ENCODE results near the gene TBPL1.
"Not testable (repeated sequence)": the region's sequence is repeated elsewhere in the genome, so short reads cannot be mapped to it uniquely, and the experiment has no call there.

The TBPL1 gene

DNA sequence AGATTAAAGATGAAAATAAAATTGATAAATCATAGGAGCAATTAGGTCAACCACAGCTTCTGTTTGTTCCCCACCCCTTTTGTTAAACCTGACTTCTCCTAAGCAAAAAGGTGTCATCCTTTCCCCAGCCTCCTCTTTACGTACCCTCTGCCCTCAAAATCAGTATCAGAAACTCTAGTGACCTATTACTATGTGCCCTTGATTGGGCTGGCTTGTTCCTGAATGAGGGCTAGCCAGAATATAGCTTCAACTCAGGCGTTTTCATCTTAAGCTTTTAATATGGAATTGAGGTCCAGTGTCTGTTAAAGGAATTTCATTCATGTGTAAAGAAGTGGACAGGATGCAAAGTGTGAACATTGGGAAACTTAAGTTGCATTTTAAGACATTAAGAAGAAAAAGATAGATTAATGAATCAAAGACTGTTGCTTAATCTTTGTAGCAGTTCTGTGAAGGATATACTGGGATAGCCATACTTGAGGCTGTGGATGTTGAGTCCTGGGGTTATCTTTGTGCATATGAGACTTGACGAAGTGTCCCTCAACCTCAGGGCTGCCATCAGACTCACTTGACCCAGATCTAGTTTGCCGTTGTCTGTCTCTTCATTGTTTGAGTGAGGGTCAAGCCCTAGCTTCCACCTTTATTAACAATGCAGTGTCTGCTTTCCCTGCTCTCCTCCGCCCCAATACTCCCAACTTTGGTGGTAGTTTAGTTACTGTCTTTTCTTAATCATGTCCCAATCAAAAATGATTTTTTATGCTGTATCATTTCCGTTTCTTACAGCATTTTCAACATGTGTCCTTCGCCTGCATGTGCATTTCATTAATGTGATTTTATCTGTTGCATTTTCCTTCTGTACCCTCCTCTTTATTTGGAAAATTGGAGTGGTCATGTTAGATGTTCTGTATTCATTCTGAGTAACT, 1.9 kb downstream of the TBPL1 start:
- peak in 1 of 2 experiments; percentile 12 for DNase-seq

DNA sequence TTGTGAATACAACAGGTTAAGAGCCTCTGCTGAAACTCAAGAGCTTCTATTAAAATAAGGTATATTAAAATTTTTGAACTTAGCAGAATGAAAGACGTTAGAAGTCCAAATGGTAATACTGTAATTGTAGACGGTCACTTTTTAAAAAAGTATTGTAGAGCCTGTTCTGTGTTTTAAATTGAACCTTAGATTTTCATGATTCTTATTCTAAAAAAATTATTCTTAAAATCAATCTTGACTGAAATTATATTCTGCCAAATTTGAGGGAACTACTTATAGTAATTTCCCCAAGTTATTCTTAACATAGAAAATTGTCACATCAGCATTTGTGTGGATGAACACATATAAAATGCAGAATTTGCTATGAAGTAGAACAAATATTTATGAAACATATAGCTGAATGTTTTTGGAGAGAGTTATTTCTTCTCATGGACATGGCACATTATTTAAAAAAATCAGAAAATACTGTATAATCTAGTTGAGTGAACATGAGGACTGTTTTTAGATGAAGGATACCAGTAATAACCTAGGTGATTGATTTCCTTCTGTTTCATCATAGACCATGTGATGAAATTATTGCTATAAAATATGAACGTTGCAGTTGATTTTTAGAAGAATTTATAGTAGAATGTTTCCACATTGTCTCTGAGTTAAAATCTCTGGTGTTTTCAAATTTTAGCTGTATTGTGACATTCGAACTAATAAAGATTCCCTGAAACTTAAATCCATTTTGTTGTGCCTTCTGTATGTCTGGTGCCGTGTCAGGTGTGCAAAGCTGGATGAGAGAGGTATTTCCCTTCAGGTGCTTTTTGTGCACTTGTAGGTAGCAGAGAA, 2.8 kb downstream of the TBPL1 start:
- no peak for DNase-seq

DNA sequence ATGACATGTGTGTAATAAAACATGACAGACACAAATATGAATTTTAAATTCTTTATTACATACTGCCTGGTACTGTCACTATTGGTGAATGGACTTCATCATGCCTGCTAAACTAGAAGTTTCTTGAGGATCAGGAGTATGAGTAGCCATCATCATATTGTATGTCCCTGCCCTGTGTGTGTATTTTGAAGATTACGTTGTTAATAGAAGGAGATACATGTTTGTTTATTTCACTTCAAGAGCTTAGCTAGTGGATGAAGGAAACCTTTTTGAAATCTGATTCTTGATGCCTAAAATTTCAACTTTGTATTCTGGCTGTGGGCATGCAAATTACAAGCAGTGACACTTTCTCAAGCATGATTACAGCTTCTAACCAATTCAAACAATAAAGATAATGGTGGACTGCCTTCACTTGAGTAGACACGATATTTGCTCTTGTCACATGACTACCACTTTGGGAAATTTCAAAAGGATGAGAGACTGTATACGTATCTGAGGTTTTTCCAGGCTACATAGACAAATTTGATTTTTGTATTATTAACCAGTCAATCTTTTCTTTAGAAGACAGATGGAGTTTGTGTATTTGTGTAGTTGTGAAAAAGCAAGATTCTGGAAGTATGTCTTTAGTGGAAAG, 3.5 kb downstream of the TBPL1 start:
- DNase-seq: no peak

DNA sequence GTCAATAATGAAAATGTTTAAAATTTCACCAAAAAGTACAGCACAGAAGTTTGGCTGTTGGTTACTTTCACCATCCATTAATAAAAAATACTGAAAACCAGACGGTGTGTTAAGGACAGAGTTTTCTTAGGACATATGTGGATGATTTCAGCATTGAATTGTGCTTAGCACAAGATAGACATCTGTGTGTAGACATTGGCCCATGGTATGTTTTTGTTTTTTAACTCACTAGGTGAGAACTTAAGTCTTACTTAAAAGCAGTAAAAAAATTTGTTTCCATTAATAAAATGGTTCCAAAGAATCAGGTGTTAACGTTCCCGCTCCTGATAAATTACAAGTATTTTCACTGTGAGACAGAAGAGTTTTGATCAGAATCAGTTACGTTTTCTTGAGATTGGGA, 4.2 kb downstream of the TBPL1 start:
- DNase-seq: no peak

DNA sequence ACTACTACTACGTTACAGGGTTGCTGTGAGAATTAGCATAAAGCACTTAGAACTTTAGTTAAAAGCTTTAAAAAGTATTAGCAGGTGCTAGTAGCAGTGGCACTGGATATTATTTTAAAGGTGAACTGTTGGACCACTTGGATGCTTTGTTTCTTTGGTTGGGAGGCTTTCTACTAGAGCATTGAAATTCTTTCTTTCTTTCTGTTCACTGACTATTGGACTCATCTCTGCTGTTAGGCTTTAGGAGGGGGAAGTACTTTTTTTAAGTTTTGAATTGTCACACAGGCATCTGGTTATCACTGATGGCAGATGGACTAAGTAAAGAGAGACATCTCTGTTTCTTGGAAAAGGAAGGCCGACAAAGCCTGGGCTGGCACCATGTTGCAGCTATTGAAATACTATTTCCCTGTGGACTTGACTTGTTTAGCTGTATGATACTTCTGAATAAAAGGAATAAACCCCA, 4.8 kb downstream of the TBPL1 start:
- peak in 1 of 2 experiments; percentile 32 for DNase-seq

DNA sequence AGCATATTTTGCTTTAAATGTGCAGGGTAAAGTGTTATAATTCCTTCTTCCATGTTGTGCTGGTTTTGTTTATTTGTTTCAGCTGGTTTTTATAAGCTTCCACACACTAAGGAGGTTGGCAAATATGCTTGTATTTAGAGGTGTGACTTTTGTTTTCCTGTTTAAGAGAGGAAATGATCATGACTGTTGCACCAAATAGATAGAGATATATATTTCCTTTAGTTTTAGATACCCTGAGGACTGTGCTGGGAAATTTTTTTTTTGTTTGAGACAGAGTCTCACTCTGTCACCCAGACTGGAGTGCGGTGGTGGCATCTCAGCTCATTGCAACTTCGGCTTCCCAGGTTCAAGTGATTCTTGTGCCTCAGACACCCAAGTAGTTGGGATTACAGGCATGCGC, 5.8 kb downstream of the TBPL1 start:
- DNase-seq: no peak

DNA sequence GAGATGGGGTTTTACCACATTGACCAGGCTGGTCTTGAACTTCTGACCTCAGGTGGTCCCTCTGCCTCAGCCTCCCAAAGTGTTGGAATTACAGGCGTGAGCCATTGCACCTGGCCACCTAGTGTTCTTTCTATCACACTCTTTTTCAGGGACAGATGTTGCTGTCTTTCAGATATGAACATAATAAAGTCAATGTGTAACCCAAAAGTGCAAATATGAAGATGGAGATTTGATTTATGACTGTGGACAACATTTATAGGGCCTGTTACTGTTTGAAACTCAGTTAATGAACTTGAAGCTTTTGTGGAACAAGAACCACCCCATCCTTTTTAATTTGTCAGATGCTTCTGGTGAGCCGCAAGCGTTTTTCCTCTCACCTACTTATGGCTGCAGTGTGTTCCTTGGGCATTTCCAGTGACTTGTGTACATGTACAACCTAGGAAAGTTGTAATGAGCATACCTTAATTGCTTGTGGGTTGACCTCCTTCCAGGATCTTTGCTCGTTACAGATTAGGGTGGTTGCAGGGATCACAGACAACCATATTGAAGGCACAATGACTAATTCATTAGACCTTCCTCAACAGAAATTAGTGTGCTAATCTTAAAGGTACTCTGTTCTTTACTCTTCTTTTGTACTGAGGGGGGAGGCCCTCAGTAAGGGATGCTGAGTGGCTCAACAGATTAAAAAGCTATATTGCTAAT, 6.8 kb downstream of the TBPL1 start:
- DNase-seq: no peak

DNA sequence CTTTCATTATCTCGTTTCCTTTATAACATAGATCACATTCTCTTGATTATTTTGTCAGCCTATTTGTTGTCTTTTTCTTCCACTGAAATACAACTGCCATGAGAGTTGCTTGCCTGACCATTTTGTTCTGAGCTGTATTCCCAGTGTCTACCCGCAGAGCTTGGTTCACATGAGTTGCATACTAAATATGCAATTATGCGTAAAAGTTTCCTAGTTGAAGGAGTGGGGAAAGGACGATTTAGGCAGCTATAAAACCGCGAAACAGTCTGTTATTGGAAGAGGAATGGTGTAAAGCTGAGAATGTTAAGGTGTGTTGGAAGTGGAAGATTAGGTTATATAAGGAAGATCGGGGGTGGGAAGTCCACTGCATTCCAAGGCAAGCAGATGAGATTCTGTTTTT, 8.8 kb downstream of the TBPL1 start:
- no peak for DNase-seq

DNA sequence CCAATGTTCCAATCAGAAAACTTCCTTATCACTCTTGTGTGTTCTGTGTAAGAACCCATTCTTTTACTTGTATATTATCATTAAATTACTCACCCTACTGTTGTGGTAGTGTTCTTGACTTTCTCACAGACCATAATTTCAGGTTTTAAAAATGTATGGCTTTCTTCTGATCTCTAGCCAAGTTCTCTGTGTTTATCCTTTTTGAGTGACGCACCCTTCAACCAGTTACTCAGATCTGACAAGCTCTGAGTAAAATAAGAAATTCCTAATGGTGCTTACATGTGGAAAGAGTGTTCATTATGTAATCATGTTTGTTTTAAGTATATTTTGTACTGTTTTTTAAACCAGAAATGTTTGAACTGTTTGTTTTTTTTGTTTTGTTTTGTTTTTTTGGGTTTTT, 11.0 kb downstream of the TBPL1 start:
- no peak for DNase-seq

DNA sequence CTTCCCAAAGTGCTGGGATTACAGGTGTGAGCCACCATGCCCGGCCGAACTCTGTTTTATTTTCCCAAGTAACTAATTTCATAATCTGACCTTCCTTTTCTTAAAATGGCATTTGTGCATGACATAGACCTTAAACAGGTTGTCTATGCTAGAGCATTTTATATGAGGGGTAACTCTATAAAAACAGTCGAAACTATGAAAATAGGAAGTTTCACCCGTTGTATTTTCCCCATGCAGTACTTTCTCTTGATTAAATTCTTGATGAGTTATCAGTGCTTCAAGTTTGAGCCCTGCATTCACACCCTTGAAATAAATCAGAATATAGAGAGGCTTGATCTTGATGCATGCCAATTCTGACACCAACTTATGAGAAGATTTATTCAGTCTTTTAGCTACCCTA, 11.7 kb downstream of the TBPL1 start:
- no peak for DNase-seq

DNA sequence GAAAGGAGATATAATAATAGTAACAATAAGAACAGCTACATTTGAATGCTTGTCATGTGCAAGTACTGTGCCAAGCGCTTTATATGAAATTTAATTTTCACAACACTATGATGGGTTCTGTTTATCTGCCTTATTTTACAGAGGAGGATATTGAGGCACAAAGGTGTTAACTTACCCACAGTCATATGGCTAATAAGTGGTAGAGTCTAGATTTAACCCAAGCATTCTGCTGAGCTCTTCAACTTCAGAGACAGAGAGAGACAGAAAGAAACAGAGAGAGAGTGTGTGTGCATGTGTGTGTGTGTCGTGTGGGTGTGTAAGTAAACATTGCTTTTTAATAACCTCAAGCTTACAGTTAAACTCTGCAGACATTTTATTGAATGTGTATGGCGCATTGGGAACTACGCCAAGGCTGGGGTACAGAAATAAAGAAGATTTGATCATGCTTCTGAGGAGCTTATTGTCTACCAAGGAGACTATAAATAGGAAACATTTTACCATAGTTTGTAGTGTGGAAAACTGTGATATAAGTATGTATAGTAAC, 12.9 kb downstream of the TBPL1 start:
- no peak for DNase-seq

DNA sequence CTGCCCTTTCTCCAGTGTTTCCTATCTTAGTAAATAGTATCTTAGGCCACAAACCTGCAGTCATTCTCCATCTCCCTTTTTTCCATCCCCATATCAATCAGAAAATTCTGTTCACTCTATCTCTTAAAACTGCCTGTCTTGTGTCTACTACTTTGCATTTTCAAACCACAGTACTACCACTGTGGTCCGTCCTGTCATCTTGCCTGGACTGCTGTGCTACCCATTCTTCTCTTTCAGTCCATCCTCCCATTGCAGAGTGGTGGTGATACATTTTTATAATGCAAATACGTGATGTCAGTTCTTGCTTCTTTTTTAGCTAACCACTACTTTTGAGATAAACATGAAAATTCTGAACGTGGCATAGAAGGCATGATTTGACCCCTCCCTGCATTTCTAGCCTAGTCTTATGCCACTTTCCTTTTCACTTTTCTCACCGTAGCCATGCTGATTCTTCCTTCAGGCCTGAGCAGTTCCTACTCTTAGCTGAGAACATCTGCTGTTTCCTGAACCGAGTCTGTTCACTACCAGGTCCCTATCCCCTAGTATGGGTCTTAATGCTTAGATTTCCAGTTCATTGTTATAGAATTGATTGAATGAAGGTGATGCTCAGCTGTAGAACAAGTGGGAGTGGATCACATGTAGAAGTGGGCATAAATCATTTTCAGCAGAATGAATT, 13.8 kb downstream of the TBPL1 start:
- DNase-seq: no peak

DNA sequence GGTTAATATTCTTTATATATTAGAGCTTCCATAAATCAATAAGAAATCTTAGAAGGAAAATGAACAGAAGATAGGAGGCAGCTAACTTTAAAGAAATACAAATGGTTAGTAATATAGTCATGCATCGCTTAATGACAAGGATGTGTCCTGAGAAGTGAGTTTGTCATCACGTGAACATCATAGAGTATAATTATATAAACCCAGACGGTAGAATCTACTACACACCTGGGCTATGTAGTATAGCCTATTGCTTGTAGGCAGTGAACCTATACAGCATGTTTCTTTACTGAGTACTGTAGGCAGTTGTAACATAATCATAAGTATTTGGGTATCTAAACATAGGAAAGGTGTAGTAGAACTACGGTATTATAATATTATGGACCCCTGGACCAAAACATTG, 14.3 kb downstream of the TBPL1 start:
- DNase-seq: no peak

DNA sequence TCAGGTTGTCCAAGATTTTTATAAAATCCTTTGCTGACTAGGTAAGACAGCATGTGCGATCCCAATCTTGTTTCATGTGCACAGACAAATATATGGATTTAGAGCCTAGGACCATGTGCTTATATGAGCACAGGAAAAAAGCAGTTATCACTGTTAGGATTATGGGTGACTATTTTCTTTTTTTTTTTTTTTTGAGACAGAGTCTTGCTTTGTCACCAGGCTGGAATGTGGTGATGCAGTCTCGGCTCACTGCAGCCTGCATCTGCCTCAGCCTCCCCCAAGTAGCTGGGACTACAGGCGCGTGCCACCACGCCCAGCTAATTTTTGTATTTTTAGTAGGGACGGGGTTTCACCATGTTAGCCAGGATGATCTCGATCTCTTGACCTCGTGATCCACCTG, 14.8 kb downstream of the TBPL1 start:
- not testable (repeated sequence) for DNase-seq

DNA sequence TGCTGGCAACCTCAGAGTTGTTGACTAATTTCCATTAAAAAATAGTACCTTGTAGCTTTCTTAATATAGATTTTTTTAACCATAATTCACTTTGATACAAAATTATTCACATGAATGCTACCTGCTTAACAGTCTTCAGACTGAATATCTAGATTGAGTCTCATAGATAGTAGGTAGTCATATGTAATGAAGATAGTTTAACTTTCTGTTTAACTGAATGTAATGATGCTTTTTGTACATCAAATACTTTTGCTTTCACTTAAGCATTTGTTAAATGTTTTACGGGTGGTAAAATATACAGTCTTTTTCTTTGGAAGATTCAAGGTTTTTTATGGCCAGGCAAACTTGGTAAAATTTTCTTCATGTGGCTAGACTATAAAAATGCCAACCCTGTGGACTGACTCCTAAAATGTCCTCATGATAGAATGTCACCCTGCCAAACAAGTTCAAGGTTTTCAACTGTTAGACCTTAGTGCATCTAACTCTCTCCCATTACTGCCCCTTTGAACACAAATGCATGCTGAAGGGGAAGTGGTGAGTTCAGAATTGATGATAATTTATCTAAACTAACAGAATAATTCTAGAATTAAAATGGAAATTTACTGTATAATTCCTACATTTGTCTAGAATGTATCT, 16.4 kb downstream of the TBPL1 start:
- no peak for DNase-seq

DNA sequence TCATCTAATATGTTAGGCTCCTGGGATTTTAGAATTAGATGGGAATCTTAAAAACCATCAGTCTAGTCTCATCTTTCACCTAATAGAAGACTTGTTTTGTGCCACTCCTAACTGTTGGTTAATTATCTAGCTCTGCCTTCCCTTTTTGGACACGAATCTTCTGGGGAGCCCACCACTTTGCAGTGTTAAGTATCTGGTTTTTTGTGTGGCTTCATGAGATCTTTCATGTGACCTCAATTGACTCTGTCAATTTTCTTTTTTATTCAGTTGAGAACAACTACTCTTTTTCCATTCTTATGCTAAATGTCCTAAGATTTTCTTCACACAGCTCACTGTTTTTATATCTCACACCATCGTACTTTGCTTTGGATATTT, 16.9 kb downstream of the TBPL1 start:
- no peak for DNase-seq

DNA sequence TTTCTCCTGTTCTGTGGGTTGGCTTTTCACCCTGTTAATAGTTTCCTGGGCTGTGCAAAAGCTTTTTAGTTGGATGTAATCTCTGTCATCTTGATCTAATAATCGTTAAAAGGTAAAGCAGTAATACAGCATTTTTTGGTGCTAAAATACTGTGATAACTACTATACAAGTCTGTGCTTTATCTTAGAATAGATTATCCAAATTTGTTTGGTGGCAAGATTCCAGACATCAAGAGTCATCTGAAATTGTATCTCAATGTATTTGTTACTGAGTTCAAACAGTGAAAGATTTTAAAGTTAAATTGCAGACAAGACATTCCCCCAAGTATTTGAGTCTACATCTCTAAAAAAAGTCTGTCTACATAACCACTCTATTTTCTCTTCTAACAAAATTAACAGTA, 18.8 kb downstream of the TBPL1 start:
- no peak for DNase-seq

DNA sequence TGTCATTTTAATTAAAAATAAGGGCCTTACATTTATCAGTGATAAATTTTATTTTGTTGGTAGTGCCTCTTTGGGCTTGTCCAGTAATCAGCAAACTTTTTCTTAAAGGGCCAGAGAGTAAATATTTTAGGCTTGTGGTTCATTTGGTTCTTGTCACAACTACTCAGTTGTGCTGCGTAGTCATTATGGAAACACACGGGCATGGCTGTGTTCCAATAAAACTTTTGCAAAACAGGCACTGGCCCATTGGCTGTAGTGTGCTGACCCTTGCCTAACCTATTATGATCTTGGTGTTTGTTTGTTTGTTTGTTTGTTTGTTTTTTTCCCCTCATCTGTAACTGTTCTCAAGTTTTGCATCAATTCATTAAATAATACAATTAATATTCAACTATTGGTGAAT, 19.4 kb downstream of the TBPL1 start:
- no peak for DNase-seq

DNA sequence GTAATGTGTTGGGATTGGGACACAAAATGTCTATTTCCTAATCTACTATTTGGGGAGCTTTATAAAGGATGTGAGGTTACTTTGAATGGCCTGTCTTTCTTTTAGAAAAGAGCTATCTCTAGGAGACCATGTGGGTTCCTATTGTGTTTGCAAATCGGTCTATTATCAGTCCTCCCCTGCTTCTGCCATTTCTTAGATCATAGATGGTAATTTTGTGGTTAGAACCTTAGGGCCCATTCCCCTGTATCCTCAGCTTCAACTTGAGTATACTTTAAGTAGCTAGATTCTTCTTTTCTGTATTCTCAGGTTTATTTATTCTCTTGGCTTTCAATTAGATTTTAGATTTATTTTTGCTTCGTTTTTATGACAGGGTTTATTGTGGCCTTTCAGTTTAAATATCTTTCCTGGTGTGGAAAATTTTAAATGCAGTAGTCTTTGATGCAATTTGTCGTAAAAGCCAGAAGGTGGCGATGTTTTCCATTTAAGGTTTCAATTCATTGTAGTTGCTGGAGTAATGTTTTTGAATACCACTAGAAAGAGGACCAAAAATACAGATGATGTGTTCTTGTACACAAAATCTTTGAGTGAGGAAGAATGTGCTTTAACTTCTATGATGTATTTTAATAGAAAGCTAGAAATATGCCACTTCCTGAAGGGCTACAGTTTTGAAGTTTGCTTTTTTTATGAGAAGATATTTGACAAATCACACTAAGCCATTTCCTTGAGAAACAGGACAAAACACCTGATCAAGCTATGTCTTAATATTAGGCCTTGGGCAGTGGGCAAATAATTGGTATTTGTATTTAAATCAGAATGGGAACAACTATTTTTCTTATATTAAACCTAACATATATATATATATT, 20.3 kb downstream of the TBPL1 start:
- DNase-seq: peak; percentile 76 to 79

Data from AML-193 (cell line).